ENCODE data around the gene TMEM39A. TPM values are rescaled to one million over a fixed set of nuclear protein-coding genes. Genes with fewer than 3 reads are reported as not detected.

Gene TMEM39A
- total RNA-seq, 2 donors from 2014 or later, result 34.3 to 36.7 TPM

DNA sequence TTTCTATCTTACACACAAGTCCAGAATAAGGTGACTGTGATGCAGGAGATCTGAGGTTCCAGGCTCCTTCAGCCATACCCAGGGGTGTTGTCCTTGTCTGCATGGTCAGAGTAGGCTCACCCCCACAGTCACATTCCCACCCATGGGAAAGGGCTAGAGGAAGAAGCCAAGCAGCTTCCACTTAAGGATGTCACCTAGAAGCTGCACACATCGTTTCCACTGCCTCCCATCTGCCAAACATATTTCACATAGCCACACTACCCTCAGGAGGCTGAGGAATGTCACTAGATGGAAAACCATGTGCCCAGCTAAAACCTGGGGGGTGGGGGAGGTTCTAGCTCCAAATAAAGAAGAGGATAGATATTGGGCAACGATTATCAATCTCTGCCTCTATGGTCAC, 58.1 kb downstream of the TMEM39A start:
- DNase-seq (ENCODE audit: low spot score), result no peak
- intact Hi-C loops (cut with DNase I), result no loop called here

GRCh38 chr3:119403201-119403600, 60.2 kb downstream of the TMEM39A start:
- intact Hi-C loops (cut with DNase I), result no loop called here

DNA sequence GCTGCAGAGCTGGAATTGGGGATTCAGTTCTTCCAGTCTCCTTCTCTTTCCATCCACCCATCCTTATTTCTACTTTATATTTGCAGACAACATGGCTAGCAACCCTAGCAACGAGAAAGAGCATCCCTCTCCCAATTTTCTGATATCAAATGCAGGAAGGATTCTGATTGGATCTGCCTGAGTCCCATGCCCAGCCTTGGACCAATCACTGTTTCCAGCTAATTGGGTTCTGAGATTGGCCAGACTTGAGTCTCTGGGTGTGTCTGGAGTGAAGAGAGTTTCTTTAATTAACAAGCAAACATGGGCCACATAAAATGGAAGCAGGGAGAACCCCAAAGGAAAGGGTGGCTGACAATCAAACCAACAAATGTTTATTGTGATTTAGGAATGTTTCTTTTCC, 60.6 kb downstream of the TMEM39A start:
- DNase-seq (ENCODE audit: low spot score), result no peak
- intact Hi-C loops (cut with DNase I), result no loop called here

More at GRCh38 chr3:119403201-119403600, 60.2 kb downstream of the TMEM39A start:
- no peak for DNase-seq (ENCODE audit: low spot score)

DNA sequence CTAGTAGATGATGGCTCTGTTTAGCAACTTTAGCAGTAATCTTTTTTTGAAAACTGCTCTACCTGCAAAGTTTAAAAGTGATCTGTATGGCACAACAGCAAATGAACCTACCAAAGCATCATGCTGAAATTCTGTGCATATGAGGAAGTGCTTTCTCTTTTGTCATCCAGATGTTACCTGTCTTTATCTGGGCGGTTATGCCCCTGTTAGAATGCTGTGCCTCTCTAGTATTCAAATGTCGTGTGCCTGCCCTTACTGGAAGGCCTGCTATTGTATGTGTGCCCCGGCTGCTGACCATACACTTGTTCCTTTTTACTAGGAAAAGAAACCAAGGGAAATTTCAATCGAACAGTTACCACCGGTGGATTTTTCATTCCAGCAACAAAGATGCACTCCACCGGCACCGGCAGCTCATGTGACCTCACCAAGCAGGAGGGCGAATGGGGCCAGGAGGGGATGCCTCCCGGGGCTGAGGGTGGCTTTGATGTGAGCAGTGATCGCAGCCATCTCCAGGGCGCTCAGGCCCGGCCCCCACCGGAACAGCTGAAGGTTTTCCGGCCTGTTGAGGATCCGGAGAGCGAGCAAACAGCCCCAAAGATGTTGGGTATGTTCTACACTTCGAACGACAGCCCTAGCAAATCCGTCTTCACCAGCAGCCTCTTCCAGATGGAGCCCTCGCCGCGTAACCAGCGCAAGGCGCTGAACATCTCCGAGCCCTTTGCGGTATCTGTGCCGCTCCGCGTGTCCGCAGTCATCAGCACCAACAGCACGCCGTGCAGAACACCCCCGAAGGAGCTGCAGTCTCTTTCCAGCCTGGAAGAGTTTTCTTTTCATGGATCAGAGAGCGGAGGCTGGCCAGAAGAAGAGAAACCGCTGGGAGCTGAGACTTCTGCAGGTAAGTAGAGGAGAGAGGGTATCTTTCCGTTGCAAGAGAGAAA, 61.6 kb downstream of the TMEM39A start:
- DNase-seq (ENCODE audit: low spot score), result no peak
- intact Hi-C loops (cut with DNase I), result no loop called here

- no peak for DNase-seq (ENCODE audit: low spot score)
- intact Hi-C loops (cut with DNase I), result no loop called here
Measured at GRCh38 chr3:119401069-119401468, 62.3 kb downstream of the TMEM39A start.

GRCh38 chr3:119400466-119400865, 62.9 kb downstream of the TMEM39A start:
- intact Hi-C loops (cut with DNase I), result no loop called here

GRCh38 chr3:119396870-119397269, 66.5 kb downstream of the TMEM39A start:
- DNase-seq (ENCODE audit: low spot score), result no peak
- intact Hi-C loops (cut with DNase I), result no loop called here

More at GRCh38 chr3:119400466-119400865, 62.9 kb downstream of the TMEM39A start:
- no peak for DNase-seq (ENCODE audit: low spot score)

DNA sequence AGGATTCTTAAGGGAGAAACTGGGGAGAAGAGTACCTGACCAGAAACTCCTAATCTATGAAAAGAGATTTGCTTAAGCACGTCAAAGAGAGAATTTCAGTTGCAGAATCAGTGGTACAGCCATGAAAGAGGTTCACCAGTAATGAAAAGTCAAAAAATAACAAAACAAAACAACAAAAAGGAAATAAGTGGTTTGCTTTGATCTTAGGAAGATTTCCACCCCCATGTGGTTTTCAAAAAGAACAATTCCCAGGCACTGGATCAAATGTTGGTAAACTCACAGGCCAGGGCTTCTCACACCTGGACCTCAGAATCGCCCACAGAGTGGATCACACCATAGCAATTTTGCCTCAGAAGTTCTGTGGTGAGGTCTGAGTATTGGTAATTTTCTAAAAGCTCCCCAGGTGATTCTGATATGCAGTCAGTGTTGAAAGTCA, 67.5 kb downstream of the TMEM39A start:
- intact Hi-C loops (cut with DNase I), result no loop called here
- no peak for DNase-seq (ENCODE audit: low spot score)

DNA sequence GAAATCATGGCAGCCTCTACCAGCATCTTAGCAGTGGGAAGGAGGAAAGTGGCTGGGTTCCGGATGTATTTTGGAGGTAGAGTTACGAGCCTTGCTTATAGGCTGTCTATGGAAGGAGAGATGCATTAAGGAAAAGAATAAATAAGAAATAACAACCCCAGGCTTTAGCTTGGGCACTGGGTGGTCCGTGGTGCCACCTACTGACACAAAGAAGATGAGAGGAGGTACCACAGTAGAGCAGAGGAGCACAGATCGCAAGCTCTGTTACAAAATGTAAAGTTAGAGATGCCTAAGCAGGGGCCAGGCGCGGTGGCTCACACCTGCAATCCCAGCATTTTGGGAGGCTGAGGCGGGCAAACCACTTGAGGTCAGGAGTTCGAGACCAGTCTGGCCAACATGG, 74.8 kb downstream of the TMEM39A start:
- no peak for DNase-seq (ENCODE audit: low spot score)
- intact Hi-C loops (cut with DNase I), result no loop called here

- intact Hi-C loops (cut with DNase I), result no loop called here
- no peak for DNase-seq (ENCODE audit: low spot score)
Measured at GRCh38 chr3:119382134-119382533, 81.3 kb downstream of the TMEM39A start.

- intact Hi-C loops (cut with DNase I), result no loop called here
Measured at GRCh38 chr3:119380697-119381096, 82.7 kb downstream of the TMEM39A start.

More at GRCh38 chr3:119380697-119381096, 82.7 kb downstream of the TMEM39A start:
- no peak for DNase-seq (ENCODE audit: low spot score)

Other genes with a start within 250 kb of the TMEM39A start
- gene B4GALT4, start 222.7 kb downstream of the TMEM39A start, total RNA-seq, result 10 to 100 TPM; 19.0 to 19.7 TPM
- gene ARHGAP31, start 169.2 kb downstream of the TMEM39A start, total RNA-seq, result 10 to 100 TPM; 26.5 to 26.9 TPM
- 10 to 100 TPM; 14.2 to 20.0 TPM for gene POGLUT1, start 5.3 kb upstream of the TMEM39A start, total RNA-seq
- 10 to 100 TPM; 74.9 to 79.3 TPM for gene TIMMDC1, start 34.9 kb upstream of the TMEM39A start, total RNA-seq
- 1 to 10 TPM in 1 of 2 donors, under 1 TPM in 1; 0.24 to 1.3 TPM for gene CD80, start 96.0 kb upstream of the TMEM39A start, total RNA-seq
- gene ADPRH, start 115.9 kb upstream of the TMEM39A start, total RNA-seq, result 10 to 100 TPM; 15.3 to 17.9 TPM
- gene PLA1A, start 134.3 kb upstream of the TMEM39A start, total RNA-seq, result 1 to 10 TPM; 2.7 to 6.2 TPM
- 1 to 10 TPM; 7.0 to 8.5 TPM for gene POPDC2, start 197.0 kb upstream of the TMEM39A start, total RNA-seq
- gene COX17, start 213.8 kb upstream of the TMEM39A start, total RNA-seq, result 10 to 100 TPM; 49.2 to 53.6 TPM
- 1 to 10 TPM; 2.4 to 6.2 TPM for gene CFAP91, start 239.4 kb upstream of the TMEM39A start, total RNA-seq

All from posterior vena cava (tissue), 2 donors.